AG10803 (cell line): ENCODE data around the gene AKT2.

Experiments used
- DNase-seq: peaks from one replicate; pipeline ENCODE4 v3.0.0; 2010; ENCODE audit warnings: low read depth
- H3K4me3 ChIP-seq: 2 replicates; pipeline ENCODE4 v1.5.1; 2011; ENCODE audit warnings: mild to moderate bottlenecking, low read length, control low read depth
- CTCF ChIP-seq: conservative IDR thresholded peaks from 2 replicates; pipeline ENCODE4 v1.5.1; 2011; ENCODE audit warnings: mild to moderate bottlenecking, low read length, control low read depth, inconsistent platforms

AKT2 gene

GRCh38 chr19:40285353-40286234 is 449 bp upstream of the AKT2 start:
- no peak for TF ChIP-seq CTCF
- DNase-seq, result peak; percentile 99
- peak overlapping the region; percentile 85 for H3K4me3 ChIP-seq

GRCh38 chr19:40284251-40284500 is 969 bp downstream of the AKT2 start:
- no peak; the same call in 1 of the 2 replicates for TF ChIP-seq CTCF
- DNase-seq, result no peak
- H3K4me3 ChIP-seq, result peak overlapping the region; percentile 85

- H3K4me3 ChIP-seq, result peak overlapping the region; percentile 85
- DNase-seq, result no peak
- TF ChIP-seq CTCF, result 0 out of 2 replicates have a peak, but pooled peaks have one; percentile 5
Measured at GRCh38 chr19:40283414-40284250, 1.5 kb downstream of the AKT2 start.

- peak overlapping the region; percentile 85 for H3K4me3 ChIP-seq
- TF ChIP-seq CTCF, result no peak
- peak; percentile 71 for DNase-seq
Measured at GRCh38 chr19:40282920-40283319, 2.2 kb downstream of the AKT2 start.

GRCh38 chr19:40282209-40282580 is 3.0 kb downstream of the AKT2 start:
- H3K4me3 ChIP-seq, result no peak overlapping the region
- no peak for TF ChIP-seq CTCF
- DNase-seq, result no peak

- DNase-seq, result peak; percentile 58
- no peak overlapping the region for H3K4me3 ChIP-seq
- no peak for TF ChIP-seq CTCF
Measured at GRCh38 chr19:40281381-40282208, 3.5 kb downstream of the AKT2 start.
